AG10803 (cell line): ENCODE measurements around the gene GUCY2C.

ENCODE experiments used
- DNase-seq: peaks from one replicate; pipeline ENCODE4 v3.0.0; 2010; ENCODE audit warnings: low read depth
- H3K4me3 ChIP-seq: 2 replicates; pipeline ENCODE4 v1.5.1; 2011; ENCODE audit warnings: mild to moderate bottlenecking, low read length, control low read depth
- TF ChIP-seq, protein P1 (sequence below): conservative IDR thresholded peaks from 2 replicates; pipeline ENCODE4 v1.5.1; 2011; ENCODE audit warnings: mild to moderate bottlenecking, low read length, control low read depth, inconsistent platforms

Gene GUCY2C

DNA sequence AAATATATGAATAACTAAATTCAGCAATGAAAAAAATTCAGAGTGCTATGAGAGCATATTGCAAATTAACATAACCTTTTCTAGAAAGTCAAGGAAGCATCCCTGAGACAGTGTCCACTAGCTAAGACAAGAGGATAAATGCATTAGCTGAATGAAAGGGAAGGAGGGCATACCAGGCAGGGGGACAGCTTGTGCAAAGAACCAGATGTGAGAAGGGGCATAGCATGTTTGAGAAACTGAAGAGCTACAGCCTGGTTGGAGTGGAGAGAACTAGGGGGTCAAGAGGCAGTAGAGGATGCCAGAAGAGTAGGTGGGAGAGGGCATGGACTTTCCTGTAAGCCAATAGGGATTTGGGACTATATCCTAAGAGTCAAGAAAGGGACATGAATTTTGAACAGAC, 2.2 kb upstream of the GUCY2C start:
- H3K4me3 ChIP-seq = no peak overlapping the region
- TF ChIP-seq, protein P1, sequence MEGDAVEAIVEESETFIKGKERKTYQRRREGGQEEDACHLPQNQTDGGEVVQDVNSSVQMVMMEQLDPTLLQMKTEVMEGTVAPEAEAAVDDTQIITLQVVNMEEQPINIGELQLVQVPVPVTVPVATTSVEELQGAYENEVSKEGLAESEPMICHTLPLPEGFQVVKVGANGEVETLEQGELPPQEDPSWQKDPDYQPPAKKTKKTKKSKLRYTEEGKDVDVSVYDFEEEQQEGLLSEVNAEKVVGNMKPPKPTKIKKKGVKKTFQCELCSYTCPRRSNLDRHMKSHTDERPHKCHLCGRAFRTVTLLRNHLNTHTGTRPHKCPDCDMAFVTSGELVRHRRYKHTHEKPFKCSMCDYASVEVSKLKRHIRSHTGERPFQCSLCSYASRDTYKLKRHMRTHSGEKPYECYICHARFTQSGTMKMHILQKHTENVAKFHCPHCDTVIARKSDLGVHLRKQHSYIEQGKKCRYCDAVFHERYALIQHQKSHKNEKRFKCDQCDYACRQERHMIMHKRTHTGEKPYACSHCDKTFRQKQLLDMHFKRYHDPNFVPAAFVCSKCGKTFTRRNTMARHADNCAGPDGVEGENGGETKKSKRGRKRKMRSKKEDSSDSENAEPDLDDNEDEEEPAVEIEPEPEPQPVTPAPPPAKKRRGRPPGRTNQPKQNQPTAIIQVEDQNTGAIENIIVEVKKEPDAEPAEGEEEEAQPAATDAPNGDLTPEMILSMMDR = no peak
- no peak for DNase-seq

DNA sequence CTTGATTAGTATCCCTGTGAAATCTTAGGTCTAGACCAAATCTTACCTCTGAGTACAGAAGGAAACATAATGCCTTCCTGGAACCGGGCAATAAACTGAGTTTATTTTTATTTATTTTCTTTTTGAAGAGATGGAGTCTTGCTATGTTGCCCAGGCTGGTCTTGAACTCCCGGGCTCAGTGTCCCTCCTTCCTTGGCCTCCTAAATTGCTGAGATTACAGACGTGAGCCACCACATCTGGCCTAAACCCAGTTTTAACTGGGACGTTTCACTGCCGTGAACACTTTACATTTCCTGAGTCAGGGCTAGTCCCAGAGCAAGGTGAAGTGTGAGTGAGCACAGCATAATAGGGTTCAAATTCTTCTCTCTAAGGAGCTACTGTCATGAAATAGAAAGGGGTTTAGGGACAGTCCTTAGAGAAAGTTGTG, 671 bp downstream of the GUCY2C start:
- TF ChIP-seq, protein P1 = no peak
- DNase-seq = no peak
- no peak overlapping the region for H3K4me3 ChIP-seq

DNA sequence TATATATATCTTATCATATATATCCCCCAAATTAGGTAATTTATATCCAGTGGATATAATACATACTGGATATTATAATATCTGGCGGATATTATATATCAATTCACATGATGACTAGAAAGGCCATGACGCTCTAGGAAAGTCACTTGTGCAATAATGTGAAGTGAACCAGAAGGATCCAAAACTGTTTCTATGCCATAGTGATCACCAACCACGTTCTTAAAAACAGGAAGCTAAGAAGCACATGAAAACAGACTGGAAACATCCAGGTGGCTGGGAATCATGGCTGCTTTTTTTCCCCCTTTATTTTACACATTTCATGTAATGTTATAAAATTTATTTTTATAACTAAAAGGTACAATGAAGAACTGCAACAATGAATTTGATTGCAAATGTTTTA, 1.4 kb downstream of the GUCY2C start:
- DNase-seq = no peak
- no peak overlapping the region for H3K4me3 ChIP-seq
- TF ChIP-seq, protein P1 = no peak

DNA sequence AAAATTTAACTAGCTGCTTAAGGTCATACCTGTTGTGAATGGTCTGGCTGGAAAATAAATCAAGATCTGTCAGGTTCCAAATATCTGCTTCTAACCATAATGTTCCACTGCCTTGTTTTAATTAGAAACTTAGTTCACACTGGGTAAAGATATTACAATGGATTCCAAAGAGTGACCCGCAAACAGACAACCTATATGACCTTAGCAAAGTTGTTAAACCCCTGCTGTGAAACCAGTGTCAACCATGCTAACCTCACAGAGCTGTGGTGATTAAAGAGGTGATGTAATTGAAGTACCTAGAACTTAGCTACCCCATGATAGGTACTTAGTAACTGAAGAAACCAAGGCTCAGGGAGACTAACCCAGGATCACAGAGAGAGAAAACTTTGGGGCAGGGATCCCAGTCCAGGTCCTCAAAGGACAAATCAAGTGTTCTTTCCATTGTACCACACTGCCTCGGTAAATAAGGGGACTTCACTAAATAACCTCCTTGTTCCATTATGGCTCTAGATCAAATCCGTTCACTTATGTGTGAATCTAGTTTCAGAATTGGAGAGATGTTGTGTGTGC, 2.2 kb downstream of the GUCY2C start:
- DNase-seq = no peak
- H3K4me3 ChIP-seq = no peak overlapping the region
- TF ChIP-seq, protein P1 = no peak

DNA sequence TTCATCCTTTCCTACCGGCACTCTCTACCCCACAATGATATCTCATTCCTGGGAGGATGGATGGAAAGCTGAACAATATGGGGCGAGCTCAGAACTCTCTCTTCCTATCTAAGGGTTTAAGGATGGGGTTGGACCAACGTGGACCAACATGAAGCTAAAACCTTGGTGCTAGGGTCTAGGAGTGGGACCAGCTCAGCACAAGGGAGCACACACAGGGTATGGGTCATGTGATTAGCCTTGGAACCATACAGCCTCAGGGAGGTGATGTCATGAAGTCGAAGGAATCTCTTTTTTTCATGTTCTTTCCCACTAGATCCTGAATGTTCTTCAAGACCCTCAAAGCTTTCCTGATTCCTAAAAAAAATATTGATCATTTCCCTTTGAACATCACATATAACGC, 3.3 kb downstream of the GUCY2C start:
- H3K4me3 ChIP-seq = no peak overlapping the region
- no peak for DNase-seq
- TF ChIP-seq, protein P1 = no peak

- no peak overlapping the region for H3K4me3 ChIP-seq
- DNase-seq = no peak
- TF ChIP-seq, protein P1 = no peak
These were observed 4.8 kb downstream of the GUCY2C start for GRCh38 chr12:14691560-14691959.

DNA sequence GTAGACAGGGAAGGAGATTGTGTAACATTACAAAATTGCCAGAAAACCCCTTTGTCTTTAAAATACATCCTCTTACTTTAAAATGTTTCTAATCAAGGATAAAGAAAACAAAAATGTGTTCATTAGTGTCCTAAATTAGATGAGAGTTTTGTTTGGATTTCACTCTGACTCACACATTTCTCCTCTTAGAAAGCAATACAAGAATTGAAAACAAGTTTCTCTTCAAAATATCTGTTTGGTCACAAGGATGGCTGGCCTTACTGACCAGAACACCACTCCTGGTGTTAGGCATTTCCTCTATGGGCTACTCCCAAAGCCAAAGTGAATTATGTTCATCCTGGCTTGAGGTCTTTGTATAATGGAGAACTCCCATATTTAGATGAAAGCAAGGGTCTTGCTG, 6.4 kb downstream of the GUCY2C start:
- DNase-seq = no peak
- H3K4me3 ChIP-seq = no peak overlapping the region
- TF ChIP-seq, protein P1 = no peak
